ENCODE data around the gene PALM.
"Not testable (repeated sequence)": the region's sequence is repeated elsewhere in the genome, so short reads cannot be mapped to it uniquely, and the experiment has no call there.

PALM gene

DNA sequence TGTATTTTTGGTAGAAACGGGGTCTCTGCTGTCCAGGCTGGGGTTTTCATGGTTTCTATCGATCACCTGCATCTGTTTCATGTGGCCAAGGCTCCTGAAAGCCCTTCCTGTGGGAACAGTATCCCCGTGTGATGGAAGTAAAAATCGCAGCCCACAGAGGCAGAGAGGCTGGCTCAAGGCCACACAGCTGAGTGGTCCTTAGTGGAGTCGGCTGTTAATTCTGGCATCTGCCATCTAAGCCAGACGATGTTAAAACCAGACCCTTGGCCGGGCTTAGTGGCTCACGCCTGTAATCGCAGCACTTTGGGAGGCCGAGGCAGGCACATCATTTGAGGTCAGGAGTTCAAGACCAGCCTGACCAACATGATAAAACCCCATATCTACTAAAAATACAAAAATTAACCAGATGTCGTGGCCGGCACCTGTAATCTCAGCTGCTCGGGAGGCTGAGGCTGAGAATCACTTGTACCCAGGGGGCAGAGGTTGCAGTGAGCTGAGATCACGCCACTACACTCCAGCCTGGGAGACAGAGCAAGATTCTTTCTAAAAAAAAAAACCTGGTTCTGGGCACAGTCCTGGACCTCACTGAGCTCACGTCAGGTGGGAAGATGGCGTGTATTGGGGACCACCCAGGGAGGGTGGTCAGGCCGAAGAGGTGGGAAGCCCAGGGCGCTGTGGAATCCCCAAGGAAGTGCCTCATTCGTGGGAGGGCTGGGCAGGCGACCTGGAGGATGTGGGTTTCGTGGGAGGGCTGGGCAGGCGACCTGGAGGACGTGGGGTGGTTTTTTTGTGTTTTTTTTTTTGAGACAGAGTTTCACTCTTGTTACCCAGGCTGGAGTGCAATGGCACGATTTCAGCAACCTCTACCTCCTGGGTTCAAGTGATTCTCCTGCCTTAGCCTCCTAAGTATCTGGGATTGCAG is 23.7 kb downstream of the PALM start:
- DNase-seq (ENCODE audit: low spot score), result no peak

DNA sequence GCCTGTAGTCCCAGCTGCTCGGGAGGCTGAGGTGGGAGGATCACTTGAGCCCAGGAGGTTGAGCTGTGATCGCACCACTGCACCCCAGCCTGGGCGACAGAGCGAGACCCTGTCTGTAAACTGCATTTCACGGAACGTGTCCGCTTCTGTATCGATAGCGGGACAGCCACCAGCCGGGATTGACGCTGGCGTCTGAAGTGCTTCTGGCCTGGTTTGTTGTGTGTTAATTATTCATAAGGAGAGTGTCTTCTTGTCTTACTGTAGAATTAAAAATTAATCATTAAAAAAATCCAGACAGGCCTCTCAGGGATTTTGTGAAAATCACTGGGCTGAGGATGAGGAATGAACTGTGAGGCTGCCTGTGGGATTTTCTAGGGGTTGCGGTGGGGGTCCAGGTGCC is 26.0 kb downstream of the PALM start:
- no peak for DNase-seq (ENCODE audit: low spot score)

DNA sequence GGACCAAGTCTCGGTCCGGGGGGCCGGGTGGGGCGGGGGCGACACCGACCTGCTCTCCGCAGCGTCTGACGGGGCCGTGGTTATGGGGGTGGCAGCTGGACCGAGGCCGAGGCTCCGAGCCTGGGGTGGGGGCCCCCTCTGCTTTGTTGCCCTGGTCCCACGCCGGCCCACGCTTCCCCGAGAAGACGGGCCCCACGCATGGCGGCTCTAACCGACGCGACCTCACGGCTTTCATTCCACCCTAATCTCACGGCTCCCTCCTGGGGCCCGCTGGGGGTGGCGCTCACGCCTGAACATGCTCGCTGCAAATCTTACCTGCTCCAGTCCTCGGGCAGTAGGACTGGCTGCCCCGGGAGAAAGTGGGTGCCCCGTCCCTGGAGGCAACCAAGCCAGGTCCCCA is 27.4 kb downstream of the PALM start:
- no peak for DNase-seq (ENCODE audit: low spot score)

GRCh38 chr19:737591-738093 is 28.9 kb downstream of the PALM start:
- DNase-seq (ENCODE audit: low spot score), result no peak

- DNase-seq (ENCODE audit: low spot score), result no peak
Observed at GRCh38 chr19:738509-739128, 29.9 kb downstream of the PALM start.

- DNase-seq (ENCODE audit: low spot score), result no peak
Observed at GRCh38 chr19:739998-740715, 31.4 kb downstream of the PALM start.

DNA sequence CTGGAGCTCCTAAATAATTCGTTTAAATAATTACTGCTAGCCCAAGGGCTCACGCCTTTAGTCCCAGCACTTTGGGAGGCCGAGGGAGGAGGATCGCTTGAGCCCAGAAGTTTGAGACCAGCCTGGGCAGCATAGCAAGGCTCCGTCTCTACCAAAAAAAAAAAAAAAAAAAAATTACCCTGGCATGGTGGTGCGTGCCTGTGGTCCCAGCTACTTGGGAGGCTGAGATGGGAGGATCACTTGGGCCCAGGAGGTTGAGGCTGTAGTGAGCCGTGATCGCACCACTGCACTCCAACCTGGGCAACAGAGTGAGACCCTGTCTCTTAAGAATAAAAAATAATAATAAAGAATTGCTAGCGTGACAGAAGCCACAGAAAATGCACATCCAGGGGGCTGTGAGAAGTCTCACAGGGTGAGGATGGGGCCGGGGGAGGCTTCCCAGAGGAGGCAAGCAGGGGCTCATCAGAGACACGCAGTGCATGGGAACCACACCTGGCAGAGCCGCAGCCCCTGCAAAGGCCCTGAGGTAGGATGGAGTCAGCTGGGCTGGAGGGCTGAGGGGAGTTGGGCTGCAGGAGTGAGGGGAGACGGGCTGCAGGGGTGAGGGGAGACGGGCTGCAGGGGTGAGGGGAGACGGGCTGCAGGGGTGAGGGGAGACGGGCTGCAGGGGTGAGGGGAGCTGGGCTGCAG is 32.2 kb downstream of the PALM start:
- not testable (repeated sequence) for DNase-seq (ENCODE audit: low spot score)

DNA sequence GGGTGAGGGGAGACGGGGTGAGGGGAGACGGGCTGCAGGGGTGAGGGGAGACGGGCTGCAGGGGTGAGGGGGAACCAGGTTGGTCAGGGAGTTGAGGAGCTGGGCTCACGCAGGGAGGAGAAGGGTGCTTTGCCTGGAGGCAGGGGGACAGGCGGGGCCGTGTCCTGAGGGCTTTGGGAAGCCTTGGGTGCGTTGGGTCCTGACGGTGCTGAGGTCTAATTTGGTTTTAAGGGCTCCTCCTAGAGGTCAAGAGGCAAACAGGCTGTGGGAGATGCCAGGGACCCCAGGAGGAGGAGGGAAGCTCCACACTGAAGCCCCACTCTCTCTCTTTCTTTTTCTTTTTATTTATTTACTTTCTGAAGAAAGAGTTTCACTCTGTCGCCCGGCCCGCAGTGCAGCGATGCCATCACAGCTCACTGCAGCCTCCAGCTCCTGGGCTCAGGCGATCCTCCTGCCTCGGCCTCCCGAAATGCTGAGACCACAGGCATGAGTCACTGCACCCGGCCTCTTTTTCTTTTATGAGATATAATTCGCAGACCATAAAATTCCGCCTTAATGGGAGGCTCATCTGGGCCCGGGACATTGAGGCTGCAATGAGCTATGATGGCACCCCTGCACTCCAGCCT is 32.9 kb downstream of the PALM start:
- no peak for DNase-seq (ENCODE audit: low spot score)

DNA sequence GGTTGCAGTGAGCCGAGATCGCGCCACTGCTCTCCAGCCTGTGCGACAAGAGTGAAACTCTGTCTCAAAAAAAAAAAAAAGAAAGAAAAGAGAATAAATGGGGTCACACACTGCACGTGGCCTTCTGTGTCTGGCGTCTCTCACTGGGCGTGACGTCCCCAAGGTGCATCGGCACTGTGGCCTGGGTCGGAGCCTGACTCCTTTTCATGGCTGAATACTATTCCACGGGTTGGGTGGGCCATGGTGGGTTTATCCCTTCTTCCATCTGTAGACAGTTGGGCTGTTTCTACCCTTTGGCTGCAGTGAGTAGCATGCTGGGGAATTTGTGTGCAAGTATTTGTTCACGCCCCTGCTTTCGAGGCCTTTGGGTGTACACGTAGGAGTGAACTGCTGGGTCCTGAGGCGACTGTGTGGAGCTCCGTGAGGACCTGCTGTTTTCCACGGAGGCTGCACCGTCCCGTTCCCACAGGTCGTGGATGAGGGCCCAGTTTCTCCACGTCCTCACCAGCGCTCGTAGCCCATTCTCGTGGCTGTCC is 33.9 kb downstream of the PALM start:
- DNase-seq (ENCODE audit: low spot score), result no peak

- DNase-seq (ENCODE audit: low spot score), result no peak
Observed at GRCh38 chr19:743168-743687, 34.5 kb downstream of the PALM start.

DNA sequence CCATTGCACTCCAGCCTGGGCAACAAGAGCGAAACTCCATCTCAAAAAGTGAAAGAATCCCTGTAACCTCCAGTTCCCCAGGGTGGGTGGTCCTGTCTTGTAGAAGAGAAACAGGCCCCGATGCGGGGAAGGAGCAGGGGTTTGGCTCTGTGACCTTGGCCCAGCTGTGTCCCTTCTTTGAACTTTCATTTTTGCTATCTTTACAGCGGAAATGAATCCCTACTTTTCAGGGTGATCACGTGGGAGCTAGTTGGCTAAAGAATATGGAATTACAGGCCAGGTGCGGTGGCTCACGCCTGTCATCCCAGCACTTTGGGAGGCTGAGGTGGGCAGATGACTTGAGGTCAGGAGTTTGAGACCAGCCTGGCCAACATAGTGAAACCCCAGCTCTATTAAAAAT is 36.4 kb downstream of the PALM start:
- not testable (repeated sequence) for DNase-seq (ENCODE audit: low spot score)

- DNase-seq (ENCODE audit: low spot score), result no peak
Observed at GRCh38 chr19:746208-746819, 37.6 kb downstream of the PALM start.

GRCh38 chr19:746956-747355 is 38.2 kb downstream of the PALM start:
- DNase-seq (ENCODE audit: low spot score), result no peak

DNA sequence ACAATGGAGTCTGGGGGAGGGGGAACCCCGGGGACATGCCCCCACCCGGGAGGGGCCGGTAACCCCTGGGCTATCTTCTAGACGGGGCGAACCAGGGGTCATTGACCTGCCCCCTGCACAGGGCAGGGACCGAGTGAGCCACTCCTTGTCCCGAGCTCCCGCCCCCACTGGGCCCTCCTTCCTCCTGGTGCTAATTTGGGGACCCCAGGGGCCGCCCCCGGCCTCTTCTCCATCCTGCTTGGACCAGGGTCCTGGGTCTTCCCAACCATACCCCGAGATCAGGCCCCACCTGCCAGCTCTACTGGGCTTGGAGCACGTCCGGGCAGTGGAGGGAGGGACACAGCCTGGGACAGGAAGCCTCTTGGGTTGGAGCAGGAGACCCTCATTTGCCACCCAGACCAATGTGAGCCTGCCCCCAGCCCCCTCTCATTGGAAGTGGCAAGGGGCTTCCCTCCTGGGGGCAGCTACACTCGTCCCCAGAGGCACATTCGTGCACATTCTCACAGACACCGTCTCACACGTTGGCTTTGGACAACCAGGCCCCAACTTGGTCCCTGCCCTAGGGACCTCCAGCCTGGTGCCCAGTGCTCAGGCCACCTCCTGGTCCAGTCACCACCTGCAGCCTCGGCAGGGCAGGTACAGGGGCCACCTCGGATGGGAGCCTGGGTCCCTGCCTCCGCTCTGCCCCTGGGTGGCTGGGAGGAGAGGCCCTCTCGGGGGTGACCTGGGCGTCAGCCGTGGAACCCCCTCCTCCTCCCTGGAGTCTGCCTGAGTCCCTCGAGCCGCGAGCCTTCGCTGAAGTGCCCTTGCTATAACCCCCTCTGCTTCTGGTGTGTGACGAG is 38.9 kb downstream of the PALM start:
- DNase-seq (ENCODE audit: low spot score), result no peak

- DNase-seq (ENCODE audit: low spot score), result no peak
Observed at GRCh38 chr19:748274-748598, 39.5 kb downstream of the PALM start.

GRCh38 chr19:749811-750210 is 41.1 kb downstream of the PALM start:
- DNase-seq (ENCODE audit: low spot score), result no peak

- DNase-seq (ENCODE audit: low spot score), result no peak
Observed at GRCh38 chr19:750640-751423, 42.1 kb downstream of the PALM start, which contains the start of gene MISP. TSS of gene MISP (plus strand) at chr19:751112. CDS start at chr19:756947, 5,835 bp downstream.

- no peak for DNase-seq (ENCODE audit: low spot score)
Observed at GRCh38 chr19:751501-752341, 43.0 kb downstream of the PALM start.

All from globus pallidus (tissue), 1 donor.